Measurements from ENCODE around the gene TMEM209. TPM values are rescaled to one million over a fixed set of nuclear protein-coding genes. Genes with fewer than 3 reads are reported as not detected.
"Not testable (repeated sequence)": the region's sequence is repeated elsewhere in the genome, so short reads cannot be mapped to it uniquely, and the experiment has no call there.

Gene TMEM209
- total and polyA plus RNA-seq, 2 experiments from 2014 or later, result 11.7 to 18.3 TPM

GRCh38 chr7:130129011-130129411 lies 76.2 kb downstream of the TMEM209 start:
- Histone ChIP-seq H3F3A (ENCODE audit: insufficient read depth) (no peaks in the 10 kb centered on the region), H3K27me3 (replicated peaks; ENCODE audit: insufficient read depth) (no peaks in the 10 kb centered on the region), H3K27ac (no peak overlapping the region), H3K79me2 (ENCODE audit: insufficient read depth) (no peaks in the 10 kb centered on the region), H3K9ac (no peak overlapping the region), H3K9me2 (ENCODE audit: insufficient read depth) (no peaks in the 10 kb centered on the region), H3K4me1 (ENCODE audit: insufficient read depth) (no peaks in the 10 kb centered on the region), H3K4me2 (ENCODE audit: unreplicated experiment) (no peak overlapping the region), H3K36me3 (ENCODE audit: low read depth) (peaks cover 28% of the 10 kb centered on the region), H2AFZ (no peak overlapping the region), H3K9me3 (ENCODE audit: low read depth) (no peaks in the 10 kb centered on the region), H3K4me3 (no peak overlapping the region), H4K20me1 (ENCODE audit: insufficient read depth) (no peaks in the 10 kb centered on the region)
- 75 to 76% methylated on average over 4 of the region's 4 CpGs for WGBS, 2 experiments (ENCODE audit: low coverage in 1 of 2, low lambda C conversion rate in 2 of 2, missing lambda C conversion rate in 2 of 2)
- in situ Hi-C loops (cut with MboI), result no loop called here
- no peak for TF ChIP-seq EZH2 (IDR thresholded peaks at IDR 0.05; ENCODE audit: insufficient read depth, poor library complexity, severe bottlenecking)
- TF ChIP-seq EZH2phosphoT487 (IDR thresholded peaks at IDR 0.05; ENCODE audit: insufficient read depth, low read depth), result no peak
- no peak for DNase-seq

GRCh38 chr7:130127821-130128317 lies 77.3 kb downstream of the TMEM209 start:
- in situ Hi-C loops (cut with MboI), result no loop called here
- no peak for TF ChIP-seq EZH2phosphoT487 (IDR thresholded peaks at IDR 0.05; ENCODE audit: insufficient read depth, low read depth)
- H3K27me3 ChIP-seq (replicated peaks; ENCODE audit: insufficient read depth), result no peaks in the 10 kb centered on the region
- WGBS, 2 experiments (ENCODE audit: low coverage in 1 of 2, low lambda C conversion rate in 2 of 2, missing lambda C conversion rate in 2 of 2), result 5 to 21% methylated on average over 1 of the region's 1 CpG
- H3K9ac ChIP-seq, result no peak overlapping the region
- no peak for DNase-seq
- H3K36me3 ChIP-seq (ENCODE audit: low read depth), result peaks cover 35% of the 10 kb centered on the region
- H2AFZ ChIP-seq, result no peak overlapping the region
- H3K4me2 ChIP-seq (ENCODE audit: unreplicated experiment), result no peak overlapping the region
- no peaks in the 10 kb centered on the region for H3K4me1 ChIP-seq (ENCODE audit: insufficient read depth)
- H3K27ac ChIP-seq, result no peak overlapping the region
- H4K20me1 ChIP-seq (ENCODE audit: insufficient read depth), result no peaks in the 10 kb centered on the region
- no peaks in the 10 kb centered on the region for H3K79me2 ChIP-seq (ENCODE audit: insufficient read depth)
- H3K9me2 ChIP-seq (ENCODE audit: insufficient read depth), result no peaks in the 10 kb centered on the region
- no peak overlapping the region for H3K4me3 ChIP-seq
- H3K9me3 ChIP-seq (ENCODE audit: low read depth), result no peaks in the 10 kb centered on the region
- no peaks in the 10 kb centered on the region for H3F3A ChIP-seq (ENCODE audit: insufficient read depth)

- in situ Hi-C loops (cut with MboI), result no loop called here
- Histone ChIP-seq H3K4me2 (ENCODE audit: unreplicated experiment) (no peak overlapping the region), H3K9me2 (ENCODE audit: insufficient read depth) (no peaks in the 10 kb centered on the region), H4K20me1 (ENCODE audit: insufficient read depth) (no peaks in the 10 kb centered on the region), H3F3A (ENCODE audit: insufficient read depth) (no peaks in the 10 kb centered on the region), H3K9ac (no peak overlapping the region), H3K36me3 (ENCODE audit: low read depth) (peaks cover 37% of the 10 kb centered on the region), H2AFZ (no peak overlapping the region), H3K4me3 (no peak overlapping the region), H3K27me3 (replicated peaks; ENCODE audit: insufficient read depth) (no peaks in the 10 kb centered on the region), H3K27ac (no peak overlapping the region), H3K9me3 (ENCODE audit: low read depth) (no peaks in the 10 kb centered on the region), H3K79me2 (ENCODE audit: insufficient read depth) (no peaks in the 10 kb centered on the region), H3K4me1 (ENCODE audit: insufficient read depth) (no peaks in the 10 kb centered on the region)
- 75 to 76% methylated on average over 2 of the region's 2 CpGs for WGBS, 2 experiments (ENCODE audit: low coverage in 1 of 2, low lambda C conversion rate in 2 of 2, missing lambda C conversion rate in 2 of 2)
- no peak for TF ChIP-seq EZH2 (IDR thresholded peaks at IDR 0.05; ENCODE audit: insufficient read depth, poor library complexity, severe bottlenecking)
- TF ChIP-seq EZH2phosphoT487 (IDR thresholded peaks at IDR 0.05; ENCODE audit: insufficient read depth, low read depth), result no peak
- no peak for DNase-seq
Measured at GRCh38 chr7:130127404-130127803, 77.8 kb downstream of the TMEM209 start.

DNA sequence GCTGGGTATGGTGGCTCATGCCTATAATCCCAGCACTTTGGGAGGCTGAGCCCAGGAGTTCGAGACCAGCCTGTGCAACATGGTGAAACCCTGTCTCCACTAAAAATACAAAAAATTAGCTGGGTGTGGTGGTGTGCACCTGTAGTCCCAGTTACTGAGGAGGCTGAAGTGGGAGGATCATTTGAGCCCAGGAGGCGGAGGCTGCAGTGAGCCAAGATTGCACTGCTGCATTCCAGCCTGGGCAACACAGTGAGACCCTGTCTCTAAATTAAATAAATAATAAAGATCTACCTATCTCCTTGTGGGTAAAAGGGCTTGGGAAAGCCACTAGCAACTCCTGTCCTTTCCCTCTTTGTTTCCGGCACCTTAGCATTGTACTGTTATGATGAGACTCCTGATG lies 78.4 kb downstream of the TMEM209 start:
- H3K4me1 ChIP-seq (ENCODE audit: insufficient read depth); H3K9ac ChIP-seq; H3K9me2 ChIP-seq (ENCODE audit: insufficient read depth); H3K27me3 ChIP-seq (replicated peaks; ENCODE audit: insufficient read depth); H3K9me3 ChIP-seq (ENCODE audit: low read depth); H4K20me1 ChIP-seq (ENCODE audit: insufficient read depth); H3F3A ChIP-seq (ENCODE audit: insufficient read depth); H3K4me3 ChIP-seq; H3K4me2 ChIP-seq (ENCODE audit: unreplicated experiment); in situ Hi-C loops (cut with MboI); H3K27ac ChIP-seq; DNase-seq; H2AFZ ChIP-seq; H3K79me2 ChIP-seq (ENCODE audit: insufficient read depth): not testable (repeated sequence)
- H3K36me3 ChIP-seq (ENCODE audit: low read depth), result peaks cover 43% of the 10 kb centered on the region
- 93 to 96% methylated on average over 3 of the region's 3 CpGs for WGBS, 2 experiments (ENCODE audit: low coverage in 1 of 2, low lambda C conversion rate in 2 of 2, missing lambda C conversion rate in 2 of 2)

DNA sequence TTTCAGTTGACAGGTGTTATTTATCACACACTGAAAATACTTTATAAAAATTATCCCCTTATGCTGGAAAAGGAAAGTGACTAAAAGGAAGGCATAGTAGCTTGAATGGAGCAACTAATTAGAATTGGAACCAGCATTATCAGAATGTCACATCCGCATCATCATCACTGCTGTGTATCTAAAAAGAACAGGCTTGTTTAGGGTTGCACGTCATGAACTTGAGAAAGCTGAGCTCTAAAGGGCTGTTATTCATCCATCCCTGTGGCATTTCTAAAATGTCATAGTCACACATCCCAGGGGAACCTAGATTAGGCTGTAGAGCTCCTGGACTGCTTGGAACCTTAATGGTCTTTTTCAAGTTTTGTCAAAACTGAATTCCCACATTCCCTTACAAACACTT lies 80.5 kb downstream of the TMEM209 start:
- Histone ChIP-seq H3K4me1 (ENCODE audit: insufficient read depth) (no peaks in the 10 kb centered on the region), H3K79me2 (ENCODE audit: insufficient read depth) (no peaks in the 10 kb centered on the region), H3K9ac (no peak overlapping the region), H3K4me2 (ENCODE audit: unreplicated experiment) (no peak overlapping the region), H3K9me3 (ENCODE audit: low read depth) (no peaks in the 10 kb centered on the region), H3K9me2 (ENCODE audit: insufficient read depth) (no peaks in the 10 kb centered on the region), H3F3A (ENCODE audit: insufficient read depth) (no peaks in the 10 kb centered on the region), H4K20me1 (ENCODE audit: insufficient read depth) (no peaks in the 10 kb centered on the region), H3K27ac (no peak overlapping the region), H3K27me3 (replicated peaks; ENCODE audit: insufficient read depth) (no peaks in the 10 kb centered on the region), H2AFZ (no peak overlapping the region), H3K4me3 (no peak overlapping the region), H3K36me3 (ENCODE audit: low read depth) (peaks cover 34% of the 10 kb centered on the region)
- no peak for DNase-seq
- TF ChIP-seq EZH2 (IDR thresholded peaks at IDR 0.05; ENCODE audit: insufficient read depth, poor library complexity, severe bottlenecking), result no peak
- no peak for TF ChIP-seq EZH2phosphoT487 (IDR thresholded peaks at IDR 0.05; ENCODE audit: insufficient read depth, low read depth)
- in situ Hi-C loops (cut with MboI), result no loop called here
- 95 to 100% methylated on average over 2 of the region's 2 CpGs for WGBS, 2 experiments (ENCODE audit: low coverage in 1 of 2, low lambda C conversion rate in 2 of 2, missing lambda C conversion rate in 2 of 2)
